HepG2 (cell line): ENCODE measurements around the gene COG8. TPM values are rescaled to one million over a fixed set of nuclear protein-coding genes. Genes with fewer than 3 reads are reported as not detected.

ENCODE experiments used
- AGO1 ChIP-seq: fragments of 200-400 bp; formaldehyde crosslinking; IDR thresholded peaks from 2 replicates; pipeline ENCODE4 v1.6.1; 2017; ENCODE audit warnings: mild to moderate bottlenecking, low read depth, low read length, moderate library complexity; ENCODE audit not compliant: poor library complexity, severe bottlenecking
- ELF3 ChIP-seq: IDR thresholded peaks from 2 replicates; pipeline ENCODE4 v1.6.1; 2016; ENCODE audit warnings: missing genetic modification reagents, missing compliant biosample characterization
- GATAD1 ChIP-seq: IDR thresholded peaks from 2 replicates; pipeline ENCODE4 v1.6.1; 2016; ENCODE audit warnings: missing genetic modification reagents, missing compliant biosample characterization
- HDAC6 ChIP-seq: fragments of 200-600 bp; sonication (generic); IDR thresholded peaks from 2 replicates; pipeline ENCODE4 v1.7.0; 2017; ENCODE audit warnings: mild to moderate bottlenecking, antibody characterized with exemption, low read length, low read depth
- HHEX ChIP-seq: IDR thresholded peaks from 2 replicates; pipeline ENCODE4 v1.6.1; 2016; ENCODE audit warnings: control low read depth
- IRF9 ChIP-seq: sonication (generic); formaldehyde crosslinking; IDR thresholded peaks from 2 replicates; pipeline ENCODE4 v1.8.0; 2022; ENCODE audit warnings: missing genetic modification reagents, mild to moderate bottlenecking, borderline replicate concordance
- IRX3 ChIP-seq: sonication (generic); formaldehyde crosslinking; IDR thresholded peaks from 2 replicates; pipeline ENCODE4 v1.8.1; 2023; ENCODE audit warnings: mild to moderate bottlenecking, low read depth, missing genetic modification reagents, borderline replicate concordance
- LRRFIP1 ChIP-seq: sonication (generic); formaldehyde crosslinking; conservative IDR thresholded peaks from 2 replicates; pipeline ENCODE4 v1.4.0; 2020; ENCODE audit warnings: missing genetic modification reagents
- MTA1 ChIP-seq: sonication (generic); formaldehyde crosslinking; IDR thresholded peaks from 2 replicates; pipeline ENCODE4 v1.4.0; 2020; ENCODE audit warnings: missing genetic modification reagents, mild to moderate bottlenecking, borderline replicate concordance
- MXD3 ChIP-seq: IDR thresholded peaks from 2 replicates; pipeline ENCODE4 v1.6.1; 2016; ENCODE audit warnings: mild to moderate bottlenecking, missing biosample characterization, missing genetic modification reagents
- MXI1 ChIP-seq: IDR thresholded peaks from 3 replicates; pipeline ENCODE4 v1.6.1; 2012; ENCODE audit warnings: low read depth, low read length, inconsistent platforms, borderline replicate concordance
- NFYC ChIP-seq: IDR thresholded peaks from 2 replicates; pipeline ENCODE4 v1.6.1; 2016; ENCODE audit warnings: missing genetic modification reagents, missing compliant biosample characterization
- SIN3B ChIP-seq: fragments of 150-350 bp; IDR thresholded peaks from 2 replicates; pipeline ENCODE4 v1.6.1; 2014; ENCODE audit warnings: low read length
- SNAI1 ChIP-seq: sonication (generic); formaldehyde crosslinking; IDR thresholded peaks from 2 replicates; pipeline ENCODE4 v1.5.0; 2020; ENCODE audit warnings: mild to moderate bottlenecking, missing genetic modification reagents, borderline replicate concordance
- TBL1XR1 ChIP-seq: fragments of 150-350 bp; IDR thresholded peaks from 2 replicates; pipeline ENCODE4 v1.6.1; 2014; ENCODE audit warnings: borderline replicate concordance, low read length; ENCODE audit not compliant: partially characterized antibody
- TOPORS ChIP-seq: sonication (generic); formaldehyde crosslinking; IDR thresholded peaks from 2 replicates; pipeline ENCODE4 v1.8.0; 2023; ENCODE audit warnings: mild to moderate bottlenecking, missing genetic modification reagents
- WIZ ChIP-seq: sonication (generic); formaldehyde crosslinking; IDR thresholded peaks from 2 replicates; pipeline ENCODE4 v1.5.1; 2020; ENCODE audit warnings: mild to moderate bottlenecking, missing genetic modification reagents
- ZBTB14 ChIP-seq: sonication (generic); formaldehyde crosslinking; IDR thresholded peaks from 2 replicates; pipeline ENCODE4 v1.4.0; 2020; ENCODE audit warnings: missing genetic modification reagents
- ZNF101 ChIP-seq: sonication (generic); formaldehyde crosslinking; IDR thresholded peaks from 2 replicates; pipeline ENCODE4 v1.4.0; 2020; ENCODE audit warnings: mild to moderate bottlenecking, low read depth, missing genetic modification reagents, borderline replicate concordance
- ZNF207 ChIP-seq: fragments of 450-650 bp; IDR thresholded peaks from 2 replicates; pipeline ENCODE4 v1.6.1; 2016; ENCODE audit warnings: antibody characterized with exemption, borderline replicate concordance
- ZNF24 ChIP-seq: fragments of 450-650 bp; IDR thresholded peaks from 2 replicates; pipeline ENCODE4 v1.6.1; 2017; ENCODE audit warnings: antibody characterized with exemption, mild to moderate bottlenecking
- ZNF3 ChIP-seq: IDR thresholded peaks from 2 replicates; pipeline ENCODE4 v1.7.0; 2017; ENCODE audit warnings: inconsistent platforms
- ZNF749 ChIP-seq: sonication (generic); formaldehyde crosslinking; IDR thresholded peaks from 2 replicates; pipeline ENCODE4 v1.8.0; 2022; ENCODE audit warnings: mild to moderate bottlenecking, missing genetic modification reagents, moderate library complexity, borderline replicate concordance
- ZNF816 ChIP-seq: sonication (generic); formaldehyde crosslinking; IDR thresholded peaks from 2 replicates; pipeline ENCODE4 v1.8.0; 2022; ENCODE audit warnings: missing genetic modification reagents, mild to moderate bottlenecking, borderline replicate concordance
- ZNF83 ChIP-seq: sonication (generic); formaldehyde crosslinking; IDR thresholded peaks from 2 replicates; pipeline ENCODE4 v1.4.0; 2020; ENCODE audit warnings: missing genetic modification reagents, mild to moderate bottlenecking, borderline replicate concordance
- polyA plus RNA-seq, 8 experiments: library from polyadenylated mRNA; depleted of rRNA in 3 of 8; stranded (reverse) in 7 of 8; unstranded in 1 of 8; fragments of >200 nt; fragmentation: Illumina TruSeq in 4 of 8; extraction: Trizol in 4 of 8; gene quantifications; 2 replicates each; pipeline versions ENCODE4 v1.2.1 to v1.2.3, GENCODE V29; 2011 to 2016; ENCODE audit warnings: low read depth in 4 of 8, missing spikeins in 1 of 8, mixed read lengths in 1 of 8; ENCODE audit not compliant: insufficient read depth in 1 of 8
- total RNA-seq, 5 experiments: library from RNA; depleted of rRNA; stranded (reverse); fragments of >200 nt; fragmentation: Illumina TruSeq; extraction: Trizol; gene quantifications; 2 replicates each; pipeline ENCODE4 v1.2.3, GENCODE V29; 2016; ENCODE audit warnings: low read depth in 1 of 5

COG8 gene
- total and polyA plus RNA-seq, 2 of the 13 experiments (the other 11 are each of a cell fraction or from before 2014, with no cell fraction given) = 45.5 to 52.1 TPM

GRCh38 chr16:69310653-69311532, 28.5 kb downstream of the COG8 start, which contains the start of gene VPS4A (continued):
- TF ChIP-seq MXD3 (CRISPR knock-in tag) (no peak), MXI1 (peak; percentile 86; the same call in 2 of the 3 replicates), IRF9 (CRISPR knock-in tag) (peak; percentile 35; the same call in 1 of the 2 replicates), IRX3 (CRISPR knock-in tag) (peak; percentile 62; the same call in 1 of the 2 replicates), HHEX (CRISPR knock-in tag) (no peak), WIZ (0 out of 2 replicates have a peak, but pooled peaks have one; percentile 28), HDAC6 (no peak), ZNF101 (CRISPR knock-in tag) (no peak), ZNF816 (CRISPR knock-in tag) (peak; percentile 41; the same call in 1 of the 2 replicates), NFYC (CRISPR knock-in tag) (no peak), SNAI1 (CRISPR knock-in tag) (no peak), ZNF83 (CRISPR knock-in tag) (no peak), AGO1 (no peak), ZNF24 (peak; percentile 78), LRRFIP1 (CRISPR knock-in tag) (no peak), TOPORS (CRISPR knock-in tag) (peak; percentile 47; the same call in 1 of the 2 replicates), ZBTB14 (no peak), GATAD1 (CRISPR knock-in tag) (peak; percentile 84), TBL1XR1 (peak; percentile 27), MTA1 (no peak), ZNF3 (CRISPR knock-in tag) (no peak; the same call in 1 of the 2 replicates), ELF3 (CRISPR knock-in tag) (peak; percentile 63; the same call in 1 of the 2 replicates), ZNF207 (no peak), ZNF749 (CRISPR knock-in tag) (0 out of 2 replicates have a peak, but pooled peaks have one; percentile 82), SIN3B (peak; percentile 51; the same call in 1 of the 2 replicates)
